Spleen (tissue), 11 donors: ENCODE results near the gene ESD. TPM values are rescaled to one million over a fixed set of nuclear protein-coding genes. Genes with fewer than 3 reads are reported as not detected.

Experiments used
- DNase-seq: peaks from one replicate; pipeline ENCODE4 v3.0.0-alpha.2; 2020
- H3K27ac ChIP-seq, 8 donors: fragments of 200-600 bp; sonication (generic) in 7 of 8; 1 replicate in 4 of 8; 2 replicates in 4 of 8; pipeline versions ENCODE4 v1.5.0 to v1.8.0; 2016 to 2021; ENCODE audit warnings: inconsistent platforms in 4 of 8, mild to moderate bottlenecking in 4 of 8, moderate library complexity in 1 of 8
- H3K27me3 ChIP-seq, 7 donors: fragments of 200-600 bp; sonication (generic) in 6 of 7; replicated peaks in 1 of 7; 1 replicate in 4 of 7; 2 replicates in 3 of 7; pipeline versions ENCODE4 v1.5.0 to v1.8.0; 2016 to 2021; ENCODE audit warnings: inconsistent platforms in 3 of 7, mild to moderate bottlenecking in 1 of 7
- H3K36me3 ChIP-seq, 6 donors: fragments of 200-600 bp; sonication (generic) in 5 of 6; 1 replicate in 4 of 6; 2 replicates in 2 of 6; pipeline versions ENCODE4 v1.5.0 to v1.8.0; 2016 to 2021; ENCODE audit warnings: inconsistent platforms in 2 of 6
- H3K4me1 ChIP-seq, 6 donors: fragments of 200-600 bp; sonication (generic) in 5 of 6; 1 replicate in 3 of 6; 2 replicates in 3 of 6; pipeline versions ENCODE4 v1.5.0 to v1.8.0; 2016 to 2021; ENCODE audit warnings: inconsistent platforms in 3 of 6
- H3K4me3 ChIP-seq, 8 donors: fragments of 200-600 bp; sonication (generic) in 7 of 8; 1 replicate in 4 of 8; 2 replicates in 4 of 8; pipeline versions ENCODE4 v1.5.0 to v1.8.0; 2016 to 2021; ENCODE audit warnings: inconsistent platforms in 4 of 8, mild to moderate bottlenecking in 4 of 8, moderate library complexity in 2 of 8
- H3K9me3 ChIP-seq, 8 donors: fragments of 200-600 bp; sonication (generic) in 7 of 8; 1 replicate in 4 of 8; 2 replicates in 4 of 8; pipeline versions ENCODE4 v1.5.0 to v1.8.0; 2016 to 2021; ENCODE audit warnings: inconsistent platforms in 4 of 8
- POLR2A ChIP-seq, 3 donors: fragments of 450-650 bp; IDR thresholded peaks; one replicate each; pipeline ENCODE4 v1.5.1; 2017; ENCODE audit warnings: antibody characterized with exemption in 3 of 3, mild to moderate bottlenecking in 1 of 3
- POLR2AphosphoS5 ChIP-seq, 3 donors: sonication (generic); formaldehyde crosslinking; IDR thresholded peaks; one replicate each; pipeline ENCODE4 v1.5.1; 2017; ENCODE audit warnings: antibody characterized with exemption in 3 of 3
- WGBS, 5 donors: extraction: QIAGEN DNeasy Blood & Tissue Kit in 3 of 5; methylation state at CpG; one replicate each; pipeline versions ENCODE4 v1.1.5 to v1.1.7; 2013 to 2018; 5-methylcytosine and 5-hydroxymethylcytosine counted together
- intact Hi-C: fragments of 100-400 bp; cut with DNase I; formaldehyde crosslinking; loops from one replicate; pipeline ENCODE4 v1.15.0; 2023; ENCODE audit warnings: low total_unique reads
- polyA plus RNA-seq, 3 donors: library from polyadenylated mRNA; stranded (reverse); fragments of 200-250 nt; gene quantifications; one replicate each; pipeline ENCODE4 v1.2.1, GENCODE V29; 2013
- total RNA-seq, 7 donors: library from RNA; depleted of rRNA in 3 of 7; stranded (reverse); fragments of >200 nt in 3 of 7; fragmentation: NEBNext Ultra II Directional in 4 of 7; extraction: Animal tissue kit (Norgen Biotek cat#: 25700) in 4 of 7; gene quantifications; one replicate each; pipeline versions ENCODE4 v1.1.0 to v1.2.1, GENCODE V29; 2016 to 2021
- TF ChIP-seq, protein P1 (sequence below), 11 experiments: fragments of 200-600 bp in 7 of 11; fragments of 450-650 bp in 4 of 11; sonication (generic) in 4 of 11; IDR thresholded peaks in 8 of 11; conservative IDR thresholded peaks in 3 of 11; 1 replicate in 7 of 11; 2 replicates in 4 of 11; pipeline versions ENCODE4 v1.4.0 to v1.8.0; 2016 to 2021; ENCODE audit warnings: antibody characterized with exemption in 11 of 11, inconsistent platforms in 4 of 11, mild to moderate bottlenecking in 1 of 11
- donor health status: healthy with polysubstance abuse.
- donor health status: DM: no; HTN: no; CAD: no; lungs with moderate emphysema.
- donor health status: DM: no; HTN: no; CAD: no.
- donor health status: Bipolar disorder and iron deficiency.
- donor health status: healthy.
- donor health status: DM: no; HTN: no; CAD: no.
- donor health status: DM: yes; HTN: yes; CAD: no.

The ESD gene
- total and polyA plus RNA-seq, 10 donors = 52.3 to 85.5 (median 64.8) TPM

DNA sequence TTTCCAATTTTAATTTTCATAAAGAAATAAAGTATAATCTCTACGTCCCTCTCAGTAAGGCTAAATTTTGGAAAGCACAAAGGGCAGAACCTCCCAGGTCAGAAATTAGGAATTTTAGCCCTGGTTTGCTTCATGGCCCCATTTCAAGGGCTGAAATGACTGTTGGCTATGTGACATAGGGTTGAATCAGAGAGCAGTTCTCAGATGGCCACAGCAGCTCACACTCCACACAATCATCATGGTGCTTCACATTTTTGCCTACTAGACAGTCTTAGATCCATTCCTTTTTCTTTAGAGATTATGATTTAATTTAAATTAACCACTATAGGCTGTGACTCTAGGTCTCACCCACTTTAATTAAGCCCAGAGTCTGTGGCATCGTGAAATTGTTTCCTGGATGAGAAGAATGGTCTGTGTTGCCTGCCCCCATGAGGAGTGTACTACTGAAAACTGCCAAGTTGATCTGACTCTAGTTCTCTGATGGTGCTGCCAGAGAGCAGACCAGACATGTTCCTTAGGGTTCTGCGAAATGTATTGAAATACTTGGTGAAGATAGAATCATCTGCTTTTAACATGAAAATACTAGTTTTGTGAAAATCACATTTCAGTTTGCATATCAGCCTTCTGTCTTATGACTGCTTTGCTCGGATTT, 57.4 kb downstream of the ESD start:
- WGBS, 5 donors = 92 to 97% (median 94%) methylated on average over 4 of the region's 4 CpGs
- H3K36me3 ChIP-seq = peaks cover 0 to 96% (median 45%) of the 10 kb centered on the region in 6 donors

DNA sequence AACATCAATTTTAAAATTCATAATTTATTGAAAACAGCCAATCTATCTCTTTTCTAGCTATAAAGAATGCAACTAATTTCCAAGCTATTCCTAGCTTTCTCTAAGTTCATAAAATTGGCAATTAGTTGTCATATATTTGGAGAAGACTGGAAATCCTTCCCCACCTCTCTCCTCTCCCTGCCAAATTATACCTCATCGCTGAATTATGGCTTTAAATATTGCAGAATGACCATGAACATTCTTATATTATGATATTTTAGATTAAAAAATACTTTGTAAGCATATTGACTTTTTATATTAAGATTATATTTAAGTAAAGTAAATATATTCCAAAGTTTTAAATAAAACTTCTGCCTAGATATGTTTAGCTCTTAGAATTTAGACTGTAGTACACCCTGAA, 58.2 kb downstream of the ESD start:
- Histone ChIP-seq H3K27me3 (no peaks in the 10 kb centered on the region), H3K27ac (no peak overlapping the region), H3K4me3 (no peak overlapping the region), H3K9me3 (no peaks in the 10 kb centered on the region), H3K4me1 (no peaks in the 10 kb centered on the region), H3K36me3 (peaks cover 0 to 96% (median 44%) of the 10 kb centered on the region in 6 donors)
- DNase-seq = no peak
- TF ChIP-seq POLR2A (IDR thresholded peaks at IDR 0.05) = no peak
- no peak for TF ChIP-seq POLR2AphosphoS5 (IDR thresholded peaks at IDR 0.05)
- TF ChIP-seq, protein P1, sequence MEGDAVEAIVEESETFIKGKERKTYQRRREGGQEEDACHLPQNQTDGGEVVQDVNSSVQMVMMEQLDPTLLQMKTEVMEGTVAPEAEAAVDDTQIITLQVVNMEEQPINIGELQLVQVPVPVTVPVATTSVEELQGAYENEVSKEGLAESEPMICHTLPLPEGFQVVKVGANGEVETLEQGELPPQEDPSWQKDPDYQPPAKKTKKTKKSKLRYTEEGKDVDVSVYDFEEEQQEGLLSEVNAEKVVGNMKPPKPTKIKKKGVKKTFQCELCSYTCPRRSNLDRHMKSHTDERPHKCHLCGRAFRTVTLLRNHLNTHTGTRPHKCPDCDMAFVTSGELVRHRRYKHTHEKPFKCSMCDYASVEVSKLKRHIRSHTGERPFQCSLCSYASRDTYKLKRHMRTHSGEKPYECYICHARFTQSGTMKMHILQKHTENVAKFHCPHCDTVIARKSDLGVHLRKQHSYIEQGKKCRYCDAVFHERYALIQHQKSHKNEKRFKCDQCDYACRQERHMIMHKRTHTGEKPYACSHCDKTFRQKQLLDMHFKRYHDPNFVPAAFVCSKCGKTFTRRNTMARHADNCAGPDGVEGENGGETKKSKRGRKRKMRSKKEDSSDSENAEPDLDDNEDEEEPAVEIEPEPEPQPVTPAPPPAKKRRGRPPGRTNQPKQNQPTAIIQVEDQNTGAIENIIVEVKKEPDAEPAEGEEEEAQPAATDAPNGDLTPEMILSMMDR (IDR thresholded peaks at IDR 0.05 in 8 of 11, conservative IDR thresholded peaks at IDR 0.05 in 3 of 11) = no peak
- intact Hi-C loops = no loop called here
- 96 to 100% (median 97%) methylated on average over 1 of the region's 1 CpG for WGBS, 5 donors

More for the DNA sequence above, 57.4 kb downstream of the ESD start:
- DNase-seq = no peak
- no peaks in the 10 kb centered on the region for H3K9me3 ChIP-seq
- H3K27me3 ChIP-seq = no peaks in the 10 kb centered on the region
- H3K27ac ChIP-seq = no peak overlapping the region
- H3K4me3 ChIP-seq = no peak overlapping the region
- no peaks in the 10 kb centered on the region for H3K4me1 ChIP-seq
- intact Hi-C loops = no loop called here
- no peak for TF ChIP-seq POLR2AphosphoS5 (IDR thresholded peaks at IDR 0.05)
- TF ChIP-seq, protein P1 (IDR thresholded peaks at IDR 0.05 in 8 of 11, conservative IDR thresholded peaks at IDR 0.05 in 3 of 11) = no peak
- no peak for TF ChIP-seq POLR2A (IDR thresholded peaks at IDR 0.05)

DNA sequence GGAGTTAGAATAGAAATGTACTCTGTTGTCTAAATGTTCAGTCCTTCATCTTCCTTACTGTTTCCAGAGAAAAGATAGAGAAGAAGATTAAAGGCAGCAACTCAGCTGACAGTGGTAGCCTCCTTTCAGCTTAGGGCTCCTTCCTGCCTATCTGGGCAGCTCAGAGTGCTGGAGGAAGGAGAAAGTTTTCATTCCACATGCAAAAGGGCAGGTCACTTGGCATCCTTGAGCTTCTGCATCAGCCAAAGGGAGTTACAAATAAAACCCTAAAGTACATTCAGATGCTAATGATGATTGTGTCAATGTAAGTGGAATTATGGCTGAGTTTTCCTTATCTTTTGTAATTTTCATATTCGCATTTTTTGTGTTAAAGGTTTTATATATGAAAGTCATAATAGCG, 58.9 kb downstream of the ESD start:
- WGBS, 5 donors = 74 to 91% (median 85%) methylated on average over 2 of the region's 2 CpGs
- no peak overlapping the region for H3K27ac ChIP-seq
- intact Hi-C loops = no loop called here
- no peak for DNase-seq
- H3K4me3 ChIP-seq = no peak overlapping the region
- TF ChIP-seq POLR2AphosphoS5 (IDR thresholded peaks at IDR 0.05) (no peak), POLR2A (IDR thresholded peaks at IDR 0.05) (no peak)
- TF ChIP-seq, protein P1 (IDR thresholded peaks at IDR 0.05 in 8 of 11, conservative IDR thresholded peaks at IDR 0.05 in 3 of 11) = no peak
- H3K4me1 ChIP-seq = no peaks in the 10 kb centered on the region
- peaks cover 0 to 98% (median 48%) of the 10 kb centered on the region in 6 donors for H3K36me3 ChIP-seq
- H3K27me3 ChIP-seq = no peaks in the 10 kb centered on the region
- H3K9me3 ChIP-seq = no peaks in the 10 kb centered on the region

DNA sequence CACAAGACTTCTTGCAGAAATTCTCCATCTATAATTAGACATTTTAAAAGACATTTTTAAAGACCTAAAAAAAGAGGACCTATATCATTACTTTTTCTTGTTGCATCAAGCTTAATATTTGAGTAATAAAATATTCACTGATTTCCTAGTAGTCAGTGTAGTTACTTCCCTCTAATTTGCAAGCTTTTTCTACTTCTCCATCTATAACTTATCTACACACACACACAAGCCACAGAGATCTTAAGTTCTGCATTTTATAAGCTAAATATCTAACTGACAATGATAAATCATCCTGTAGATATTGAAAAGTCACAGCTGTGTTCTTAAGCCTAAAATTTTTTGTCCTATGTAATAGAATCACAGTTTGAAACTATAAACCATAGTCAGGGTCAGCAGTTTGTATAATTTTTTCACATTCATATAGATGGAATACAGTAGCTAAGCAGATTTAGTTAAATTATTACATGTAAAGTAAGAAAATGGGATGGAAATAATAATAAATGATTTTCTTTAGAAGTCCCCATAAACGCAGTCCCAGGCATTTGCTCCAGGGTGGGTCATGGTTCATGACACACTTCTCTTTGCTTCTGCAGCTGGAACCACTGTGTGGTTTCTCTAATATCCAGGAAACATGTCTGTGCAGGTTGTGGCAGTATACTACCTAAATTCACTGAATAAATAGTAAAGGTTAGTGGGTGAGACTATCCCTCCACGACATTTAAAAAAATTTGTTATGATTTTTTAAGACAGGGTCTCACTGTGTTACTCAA, 60.2 kb downstream of the ESD start:
- DNase-seq = no peak
- no peaks in the 10 kb centered on the region for H3K27me3 ChIP-seq
- H3K27ac ChIP-seq = no peak overlapping the region
- no peaks in the 10 kb centered on the region for H3K9me3 ChIP-seq
- no peaks in the 10 kb centered on the region for H3K4me1 ChIP-seq
- WGBS, 5 donors = 32 to 65% (median 40%) methylated on average over 2 of the region's 2 CpGs
- peaks cover 0 to 98% (median 52%) of the 10 kb centered on the region in 6 donors for H3K36me3 ChIP-seq
- intact Hi-C loops = no loop called here
- TF ChIP-seq POLR2A (IDR thresholded peaks at IDR 0.05) (no peak), POLR2AphosphoS5 (IDR thresholded peaks at IDR 0.05) (no peak)
- H3K4me3 ChIP-seq = no peak overlapping the region
